ENCODE data around the gene COL6A2. TPM values are rescaled to one million over a fixed set of nuclear protein-coding genes. Genes with fewer than 3 reads are reported as not detected.

COL6A2 gene
- total and polyA plus RNA-seq, 2 experiments from 2014 or later, result 28.4 to 89.2 TPM

DNA sequence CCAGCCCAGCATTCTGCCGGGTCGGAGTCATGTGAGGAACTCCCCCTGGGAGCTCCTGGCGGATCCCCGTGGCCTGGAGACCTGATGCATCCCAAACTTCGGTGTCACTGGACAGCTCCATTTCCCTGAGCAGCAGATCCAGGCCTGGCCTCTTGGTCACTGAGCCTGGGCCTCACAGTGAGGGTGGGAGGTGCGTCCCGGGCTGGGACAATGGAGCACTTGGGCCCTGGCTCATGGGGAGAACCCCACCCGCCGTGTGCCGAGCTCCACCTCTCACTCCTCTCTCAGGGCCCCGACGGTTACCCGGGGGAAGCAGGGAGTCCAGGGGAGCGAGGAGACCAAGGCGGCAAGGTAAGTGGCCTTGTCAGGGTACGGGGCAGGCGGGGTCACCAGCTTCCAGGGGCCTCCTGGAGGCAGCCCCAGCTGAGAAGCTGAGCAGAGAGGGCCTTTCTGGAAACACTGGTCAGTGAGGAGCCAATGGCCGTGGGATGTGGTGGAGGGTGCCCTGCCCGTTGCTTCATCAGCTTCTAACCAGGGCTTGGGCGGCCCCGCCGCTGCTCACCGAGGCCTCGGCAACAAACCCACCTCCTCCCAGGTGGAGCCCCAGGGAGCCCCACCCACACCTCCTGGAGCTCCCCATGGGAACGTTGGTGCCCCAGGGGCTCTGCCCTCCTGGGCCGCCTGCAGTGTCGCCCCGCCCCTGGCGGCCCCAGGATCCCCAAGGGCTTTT, 19.8 kb downstream of the COL6A2 start:
- H3K9me3 Mint-ChIP-seq, result 0 out of 3 replicates have a peak, but pooled peaks cover 6% of the 10 kb centered on the region
- ATAC-seq (no peak), DNase-seq (ENCODE audit: low spot score) (no peak)
- H3K4me3 ChIP-seq, result no peak overlapping the region
- H3K4me1 Mint-ChIP-seq, result no peaks in the 10 kb centered on the region
- no peaks in the 10 kb centered on the region for H4K20me1 ChIP-seq (replicated peaks; ENCODE audit: insufficient read depth)
- H3K36me3 ChIP-seq (ENCODE audit: insufficient read depth), result peaks cover 15% of the 10 kb centered on the region
- H3K27ac Mint-ChIP-seq, result no peak overlapping the region
- TF ChIP-seq ZNF114 (CRISPR knock-in tag; IDR thresholded peaks at IDR 0.05) (no peak), POLR2AphosphoS5 (IDR thresholded peaks at IDR 0.05; ENCODE audit: low read depth) (no peak), EZH2phosphoT487 (IDR thresholded peaks at IDR 0.05; ENCODE audit: unreplicated experiment) (no peak)
- TF ChIP-seq, protein P1, sequence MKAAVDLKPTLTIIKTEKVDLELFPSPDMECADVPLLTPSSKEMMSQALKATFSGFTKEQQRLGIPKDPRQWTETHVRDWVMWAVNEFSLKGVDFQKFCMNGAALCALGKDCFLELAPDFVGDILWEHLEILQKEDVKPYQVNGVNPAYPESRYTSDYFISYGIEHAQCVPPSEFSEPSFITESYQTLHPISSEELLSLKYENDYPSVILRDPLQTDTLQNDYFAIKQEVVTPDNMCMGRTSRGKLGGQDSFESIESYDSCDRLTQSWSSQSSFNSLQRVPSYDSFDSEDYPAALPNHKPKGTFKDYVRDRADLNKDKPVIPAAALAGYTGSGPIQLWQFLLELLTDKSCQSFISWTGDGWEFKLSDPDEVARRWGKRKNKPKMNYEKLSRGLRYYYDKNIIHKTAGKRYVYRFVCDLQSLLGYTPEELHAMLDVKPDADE (IDR thresholded peaks at IDR 0.05), result no peak
- TF ChIP-seq, protein P2, sequence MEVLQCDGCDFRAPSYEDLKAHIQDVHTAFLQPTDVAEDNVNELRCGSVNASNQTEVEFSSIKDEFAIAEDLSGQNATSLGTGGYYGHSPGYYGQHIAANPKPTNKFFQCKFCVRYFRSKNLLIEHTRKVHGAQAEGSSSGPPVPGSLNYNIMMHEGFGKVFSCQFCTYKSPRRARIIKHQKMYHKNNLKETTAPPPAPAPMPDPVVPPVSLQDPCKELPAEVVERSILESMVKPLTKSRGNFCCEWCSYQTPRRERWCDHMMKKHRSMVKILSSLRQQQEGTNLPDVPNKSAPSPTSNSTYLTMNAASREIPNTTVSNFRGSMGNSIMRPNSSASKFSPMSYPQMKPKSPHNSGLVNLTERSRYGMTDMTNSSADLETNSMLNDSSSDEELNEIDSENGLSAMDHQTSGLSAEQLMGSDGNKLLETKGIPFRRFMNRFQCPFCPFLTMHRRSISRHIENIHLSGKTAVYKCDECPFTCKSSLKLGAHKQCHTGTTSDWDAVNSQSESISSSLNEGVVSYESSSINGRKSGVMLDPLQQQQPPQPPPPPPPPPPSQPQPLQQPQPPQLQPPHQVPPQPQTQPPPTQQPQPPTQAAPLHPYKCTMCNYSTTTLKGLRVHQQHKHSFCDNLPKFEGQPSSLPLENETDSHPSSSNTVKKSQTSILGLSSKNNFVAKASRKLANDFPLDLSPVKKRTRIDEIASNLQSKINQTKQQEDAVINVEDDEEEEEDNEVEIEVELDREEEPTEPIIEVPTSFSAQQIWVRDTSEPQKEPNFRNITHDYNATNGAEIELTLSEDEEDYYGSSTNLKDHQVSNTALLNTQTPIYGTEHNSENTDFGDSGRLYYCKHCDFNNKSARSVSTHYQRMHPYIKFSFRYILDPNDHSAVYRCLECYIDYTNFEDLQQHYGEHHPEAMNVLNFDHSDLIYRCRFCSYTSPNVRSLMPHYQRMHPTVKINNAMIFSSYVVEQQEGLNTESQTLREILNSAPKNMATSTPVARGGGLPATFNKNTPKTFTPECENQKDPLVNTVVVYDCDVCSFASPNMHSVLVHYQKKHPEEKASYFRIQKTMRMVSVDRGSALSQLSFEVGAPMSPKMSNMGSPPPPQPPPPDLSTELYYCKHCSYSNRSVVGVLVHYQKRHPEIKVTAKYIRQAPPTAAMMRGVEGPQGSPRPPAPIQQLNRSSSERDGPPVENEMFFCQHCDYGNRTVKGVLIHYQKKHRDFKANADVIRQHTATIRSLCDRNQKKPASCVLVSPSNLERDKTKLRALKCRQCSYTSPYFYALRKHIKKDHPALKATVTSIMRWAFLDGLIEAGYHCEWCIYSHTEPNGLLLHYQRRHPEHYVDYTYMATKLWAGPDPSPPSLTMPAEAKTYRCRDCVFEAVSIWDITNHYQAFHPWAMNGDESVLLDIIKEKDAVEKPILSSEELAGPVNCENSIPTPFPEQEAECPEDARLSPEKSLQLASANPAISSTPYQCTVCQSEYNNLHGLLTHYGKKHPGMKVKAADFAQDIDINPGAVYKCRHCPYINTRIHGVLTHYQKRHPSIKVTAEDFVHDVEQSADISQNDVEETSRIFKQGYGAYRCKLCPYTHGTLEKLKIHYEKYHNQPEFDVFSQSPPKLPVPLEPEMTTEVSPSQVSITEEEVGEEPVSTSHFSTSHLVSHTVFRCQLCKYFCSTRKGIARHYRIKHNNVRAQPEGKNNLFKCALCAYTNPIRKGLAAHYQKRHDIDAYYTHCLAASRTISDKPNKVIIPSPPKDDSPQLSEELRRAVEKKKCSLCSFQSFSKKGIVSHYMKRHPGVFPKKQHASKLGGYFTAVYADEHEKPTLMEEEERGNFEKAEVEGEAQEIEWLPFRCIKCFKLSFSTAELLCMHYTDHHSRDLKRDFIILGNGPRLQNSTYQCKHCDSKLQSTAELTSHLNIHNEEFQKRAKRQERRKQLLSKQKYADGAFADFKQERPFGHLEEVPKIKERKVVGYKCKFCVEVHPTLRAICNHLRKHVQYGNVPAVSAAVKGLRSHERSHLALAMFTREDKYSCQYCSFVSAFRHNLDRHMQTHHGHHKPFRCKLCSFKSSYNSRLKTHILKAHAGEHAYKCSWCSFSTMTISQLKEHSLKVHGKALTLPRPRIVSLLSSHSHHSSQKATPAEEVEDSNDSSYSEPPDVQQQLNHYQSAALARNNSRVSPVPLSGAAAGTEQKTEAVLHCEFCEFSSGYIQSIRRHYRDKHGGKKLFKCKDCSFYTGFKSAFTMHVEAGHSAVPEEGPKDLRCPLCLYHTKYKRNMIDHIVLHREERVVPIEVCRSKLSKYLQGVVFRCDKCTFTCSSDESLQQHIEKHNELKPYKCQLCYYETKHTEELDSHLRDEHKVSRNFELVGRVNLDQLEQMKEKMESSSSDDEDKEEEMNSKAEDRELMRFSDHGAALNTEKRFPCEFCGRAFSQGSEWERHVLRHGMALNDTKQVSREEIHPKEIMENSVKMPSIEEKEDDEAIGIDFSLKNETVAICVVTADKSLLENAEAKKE (CRISPR knock-in tag; IDR thresholded peaks at IDR 0.05), result no peak
- no peaks in the 10 kb centered on the region for H3F3A ChIP-seq (replicated peaks; ENCODE audit: low read depth)
- no peak overlapping the region for H3K4me2 ChIP-seq
- no peaks in the 10 kb centered on the region for H3K9me2 ChIP-seq (ENCODE audit: insufficient read depth)
- no peaks in the 10 kb centered on the region for H3K4me1 ChIP-seq (ENCODE audit: insufficient read depth)
- H3K36me3 Mint-ChIP-seq (ENCODE audit: low read depth), result peaks cover 35% of the 10 kb centered on the region
- H3K27me3 Mint-ChIP-seq (ENCODE audit: insufficient read depth, low read depth, poor library complexity), result peaks cover 2% of the 10 kb centered on the region
- H2AFZ ChIP-seq, result no peak overlapping the region
- no peaks in the 10 kb centered on the region for H3K79me2 ChIP-seq (replicated peaks; ENCODE audit: insufficient read depth)
- no peaks in the 10 kb centered on the region for H3K27me3 ChIP-seq (ENCODE audit: insufficient read depth)
- no peak overlapping the region for H3K27ac ChIP-seq (ENCODE audit: low read depth)
- no peak overlapping the region for H3K4me3 Mint-ChIP-seq

Measured in GM23338 (cell line).